Measurements from ENCODE around the gene ZIC1.

Gene ZIC1

DNA sequence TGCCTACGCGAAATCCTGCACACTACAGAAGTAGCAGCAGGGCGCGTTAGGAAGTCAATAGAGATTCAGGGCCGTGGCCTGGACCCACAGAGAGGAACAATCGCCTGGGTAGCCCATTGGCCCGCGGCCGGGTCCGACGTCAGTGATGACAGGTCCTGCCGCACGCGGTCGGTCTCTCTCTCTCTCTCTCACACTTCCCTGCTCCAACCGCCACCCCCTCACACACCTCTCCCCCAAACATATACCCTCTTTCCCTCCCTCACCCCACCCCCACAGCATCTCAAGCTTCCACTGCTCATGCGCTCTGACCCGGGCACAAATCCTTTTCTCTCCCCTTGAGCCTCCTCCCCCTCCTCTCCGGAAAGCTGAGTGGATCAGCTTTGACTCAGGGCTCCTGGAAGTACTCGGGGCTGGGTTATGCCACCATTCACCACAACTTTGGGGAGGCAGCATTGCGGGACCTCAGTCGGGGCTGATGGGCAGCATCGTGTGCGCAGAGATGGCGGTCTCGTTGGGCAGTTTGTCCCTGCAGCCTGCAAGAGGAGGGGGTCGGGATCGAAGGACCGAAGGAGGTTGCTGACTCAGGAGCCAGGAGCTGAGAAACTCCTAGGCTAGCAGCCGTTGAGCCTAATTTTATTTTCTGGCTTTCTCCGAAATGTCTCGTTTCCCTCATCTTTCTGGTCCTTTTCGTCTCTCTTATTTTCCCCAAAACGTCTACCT lies 11.8 kb upstream of the ZIC1 start:
- DNase-seq, result no peak

GRCh38 chr3:147397875-147398812 lies 11.0 kb upstream of the ZIC1 start:
- DNase-seq, result no peak

DNA sequence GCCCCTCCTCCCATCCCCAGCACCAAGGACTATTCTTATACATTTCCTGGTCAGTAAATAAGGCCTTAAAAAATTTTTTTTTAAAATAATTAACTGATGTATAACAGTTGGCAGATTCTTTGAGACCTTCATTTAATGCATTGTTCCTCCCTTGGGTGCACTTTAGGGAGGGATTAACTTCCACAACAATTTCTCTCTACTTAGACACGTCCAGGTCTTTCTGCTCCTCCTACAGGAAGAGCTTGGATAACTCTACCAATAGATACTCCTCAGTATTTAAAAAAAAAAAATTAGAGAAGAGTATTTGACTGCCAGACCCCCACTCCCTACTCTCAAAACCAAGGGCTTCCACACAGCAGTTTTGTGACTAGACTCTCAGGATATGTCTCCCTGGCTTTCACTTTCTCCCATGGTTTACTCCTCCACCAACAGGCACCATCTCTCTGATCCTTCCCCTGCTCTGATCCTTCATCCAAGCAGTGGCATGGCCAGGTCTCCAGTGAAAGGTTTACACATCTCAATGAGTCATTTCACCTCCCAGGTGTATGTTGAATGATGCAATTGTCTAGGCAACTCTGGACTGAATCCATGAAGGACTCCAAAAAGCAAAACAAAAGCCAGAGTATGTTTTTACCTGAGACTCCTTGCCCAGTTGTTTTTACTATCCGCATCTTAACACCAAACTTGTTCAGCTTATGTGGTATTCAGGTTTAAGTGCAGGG lies 10.2 kb upstream of the ZIC1 start:
- DNase-seq, result no peak

DNA sequence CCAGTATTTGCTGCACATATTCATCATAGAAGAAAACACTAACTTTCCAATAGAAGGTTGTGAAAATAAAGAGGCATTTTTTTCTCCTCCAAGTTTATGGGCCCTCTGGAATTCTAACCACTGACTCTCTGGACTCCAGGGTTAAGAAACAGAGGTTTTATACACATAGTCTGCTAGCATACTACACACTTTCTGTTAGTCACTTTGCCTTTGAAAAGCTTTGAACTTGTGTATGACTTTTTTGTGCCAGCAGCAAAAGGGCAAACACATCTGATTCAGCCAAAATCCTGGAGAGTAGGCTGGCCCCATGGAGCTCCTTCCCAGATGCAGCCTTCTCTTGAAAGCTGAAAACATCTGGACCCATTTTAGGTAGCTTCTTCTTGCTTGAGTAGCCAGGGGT lies 9.1 kb upstream of the ZIC1 start:
- DNase-seq, result no peak

DNA sequence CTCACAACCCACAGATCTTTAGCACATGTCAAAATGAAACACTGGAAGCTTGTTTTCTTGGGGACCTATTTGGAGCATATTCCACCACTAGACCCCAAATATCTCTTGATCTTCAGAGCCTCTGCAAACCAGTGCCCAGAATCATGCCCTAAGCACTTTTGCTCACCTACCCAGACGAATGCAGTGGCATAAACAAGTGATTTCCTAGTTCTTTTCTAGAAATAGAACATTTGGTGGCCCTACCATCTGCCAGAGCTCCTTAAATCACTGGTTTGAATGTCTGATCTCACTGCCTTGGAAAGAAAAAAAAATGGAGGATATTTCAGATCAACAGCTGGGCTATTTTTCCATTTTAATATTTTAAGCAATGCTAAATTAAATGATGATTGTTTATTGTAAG lies 8.2 kb upstream of the ZIC1 start:
- DNase-seq, result no peak

DNA sequence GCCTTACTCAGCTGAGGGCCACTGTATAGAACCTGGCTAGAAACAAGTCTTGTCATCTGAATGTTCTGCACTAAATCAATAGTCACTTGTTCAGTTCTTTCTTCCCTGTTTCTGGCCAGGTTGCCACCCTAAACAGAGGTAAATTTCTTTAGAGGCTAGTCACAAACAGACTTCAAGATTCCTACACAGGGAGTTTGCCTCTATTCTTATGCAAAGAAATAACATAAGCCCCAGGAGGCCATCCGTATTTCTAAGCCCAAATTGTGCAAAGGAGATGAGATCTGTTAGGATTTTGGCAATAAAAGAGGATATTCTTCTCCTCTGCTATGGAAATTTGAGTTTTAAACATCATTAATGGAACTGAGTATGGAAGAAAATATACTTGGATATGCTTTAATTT lies 7.7 kb upstream of the ZIC1 start:
- DNase-seq, result no peak

DNA sequence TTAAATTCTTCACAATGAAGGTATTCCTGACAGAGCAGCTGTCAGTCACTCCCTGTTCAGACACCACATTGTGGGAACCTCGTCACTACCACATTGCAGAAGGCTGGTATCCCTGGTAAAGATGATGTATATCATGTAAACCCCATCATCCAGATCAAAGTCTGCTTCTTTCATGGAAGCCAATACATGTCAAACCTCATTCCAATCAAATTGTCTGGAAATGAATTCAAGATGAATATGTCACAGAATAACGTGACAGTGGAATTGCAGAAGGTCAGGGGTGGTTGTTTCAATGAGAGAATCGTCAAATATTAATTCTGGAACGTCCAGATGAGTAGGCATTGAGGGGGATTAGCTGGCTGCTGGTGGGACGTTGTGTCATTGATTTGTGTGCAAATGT lies 7.0 kb upstream of the ZIC1 start:
- no peak for DNase-seq

DNA sequence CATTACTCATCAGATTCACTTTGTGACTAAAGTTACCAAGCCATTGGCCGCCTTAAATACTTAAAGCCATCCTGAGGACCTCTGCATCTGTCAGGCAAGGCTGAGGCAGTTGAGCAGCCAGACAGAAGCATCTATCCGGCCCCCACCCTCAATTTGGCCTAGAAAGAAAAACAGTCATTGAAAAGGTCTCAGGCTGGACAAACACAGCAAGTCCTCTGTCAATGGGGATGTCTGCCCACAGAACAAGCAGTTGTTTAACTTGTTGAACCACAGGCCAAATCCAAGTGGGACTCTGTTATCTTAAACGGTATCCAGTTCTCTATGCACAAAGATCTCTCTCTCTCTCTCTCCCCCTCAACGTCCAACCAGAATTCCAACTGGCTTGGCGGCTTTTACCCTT lies 5.7 kb upstream of the ZIC1 start:
- no peak for DNase-seq

DNA sequence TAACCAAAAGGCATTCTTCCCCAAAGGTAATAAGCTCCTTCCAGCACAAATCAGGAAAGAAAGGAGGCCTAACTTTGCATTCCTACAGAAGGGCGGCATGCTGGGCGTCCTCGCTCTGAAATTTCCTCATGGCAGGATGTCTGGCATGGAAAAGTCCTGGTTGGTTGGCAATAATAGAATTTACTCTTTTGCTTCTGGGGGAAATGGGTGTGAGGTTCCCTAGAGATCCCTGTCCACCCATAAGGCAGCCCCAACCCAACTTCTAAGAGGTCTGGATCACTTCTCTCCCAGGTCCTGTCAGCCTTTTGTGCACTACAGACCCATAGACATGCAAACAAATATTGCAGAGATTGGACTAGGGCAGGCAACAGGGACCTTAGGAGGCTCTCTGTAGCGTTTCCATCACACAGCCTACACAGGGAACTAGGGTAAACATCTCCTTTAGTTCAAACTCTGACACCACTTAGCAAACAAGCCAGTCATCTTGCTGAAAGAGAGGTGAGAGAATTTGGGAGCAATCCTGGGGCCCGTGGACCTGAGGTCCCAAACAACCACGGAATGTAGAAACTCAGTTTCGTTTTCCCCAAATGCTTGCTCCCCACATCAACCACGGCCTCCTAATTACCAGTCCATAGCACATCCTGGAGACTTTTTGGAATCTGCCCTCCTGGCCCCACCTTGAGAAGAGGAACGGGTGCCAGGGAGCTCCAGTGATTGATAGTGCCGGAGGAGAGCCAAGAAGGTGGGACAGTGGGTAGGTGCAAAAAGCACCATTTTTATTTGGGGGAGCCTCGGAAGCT lies 5.0 kb upstream of the ZIC1 start:
- no peak for DNase-seq

DNA sequence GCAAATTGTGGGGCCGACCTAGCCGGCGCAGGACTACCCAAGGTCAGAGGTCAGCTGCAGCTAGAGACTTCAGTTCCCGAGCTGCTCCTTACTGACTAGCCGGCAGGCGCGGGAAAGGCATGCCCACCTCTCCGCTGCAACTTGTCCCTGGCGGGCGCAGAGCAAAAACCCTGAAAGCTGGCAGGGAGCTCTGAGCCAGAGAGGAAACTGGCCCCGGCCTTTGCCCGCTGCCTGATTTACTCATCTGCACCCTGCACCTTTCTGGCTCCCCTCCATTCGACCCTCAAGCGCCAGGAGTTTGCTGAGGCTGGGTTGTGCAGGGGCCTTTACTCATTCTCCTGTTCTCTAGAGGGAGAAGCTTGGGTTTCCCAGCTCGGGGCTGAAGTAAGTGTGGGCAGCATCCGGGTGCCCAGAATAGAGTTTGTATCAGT lies 4.3 kb upstream of the ZIC1 start:
- no peak for DNase-seq

DNA sequence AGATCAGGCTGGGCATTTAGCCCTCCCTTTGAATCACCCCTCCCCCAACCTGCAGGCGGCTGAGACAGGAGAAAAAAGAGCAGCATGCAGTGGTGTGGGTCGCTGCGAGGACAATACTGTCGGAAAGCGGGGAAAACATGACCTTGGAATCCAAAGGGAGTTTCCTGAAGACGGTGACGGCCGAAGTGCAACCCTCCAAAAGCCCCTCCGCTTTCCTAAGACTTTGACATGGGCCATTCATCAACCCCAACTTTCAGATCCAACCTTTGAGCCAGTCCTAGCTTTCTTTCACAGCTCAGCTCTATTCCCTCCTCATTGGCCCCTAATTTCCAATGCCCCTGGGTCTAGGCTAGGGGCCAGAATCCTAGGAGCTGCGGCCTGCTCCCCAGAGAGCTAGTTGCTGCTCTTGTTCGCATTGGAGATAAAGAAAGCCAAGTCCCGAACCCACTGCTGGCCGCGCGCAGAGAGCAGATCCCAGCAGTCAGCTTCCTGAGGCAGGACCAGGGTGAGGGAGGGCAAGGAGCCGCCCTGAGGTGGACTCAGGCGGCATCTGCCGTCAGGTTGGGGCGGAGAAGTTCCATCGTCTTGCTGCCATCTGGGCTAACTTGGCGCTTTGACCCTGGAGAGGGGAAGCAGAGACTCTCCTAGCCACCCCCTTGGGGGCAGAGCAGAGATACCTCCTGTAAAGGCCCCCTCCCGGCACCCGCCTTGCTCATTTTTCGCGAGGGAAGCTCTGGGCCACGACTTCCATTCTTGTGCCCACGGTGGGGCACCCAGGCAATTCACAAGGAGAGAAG lies 3.7 kb upstream of the ZIC1 start:
- DNase-seq, result no peak

DNA sequence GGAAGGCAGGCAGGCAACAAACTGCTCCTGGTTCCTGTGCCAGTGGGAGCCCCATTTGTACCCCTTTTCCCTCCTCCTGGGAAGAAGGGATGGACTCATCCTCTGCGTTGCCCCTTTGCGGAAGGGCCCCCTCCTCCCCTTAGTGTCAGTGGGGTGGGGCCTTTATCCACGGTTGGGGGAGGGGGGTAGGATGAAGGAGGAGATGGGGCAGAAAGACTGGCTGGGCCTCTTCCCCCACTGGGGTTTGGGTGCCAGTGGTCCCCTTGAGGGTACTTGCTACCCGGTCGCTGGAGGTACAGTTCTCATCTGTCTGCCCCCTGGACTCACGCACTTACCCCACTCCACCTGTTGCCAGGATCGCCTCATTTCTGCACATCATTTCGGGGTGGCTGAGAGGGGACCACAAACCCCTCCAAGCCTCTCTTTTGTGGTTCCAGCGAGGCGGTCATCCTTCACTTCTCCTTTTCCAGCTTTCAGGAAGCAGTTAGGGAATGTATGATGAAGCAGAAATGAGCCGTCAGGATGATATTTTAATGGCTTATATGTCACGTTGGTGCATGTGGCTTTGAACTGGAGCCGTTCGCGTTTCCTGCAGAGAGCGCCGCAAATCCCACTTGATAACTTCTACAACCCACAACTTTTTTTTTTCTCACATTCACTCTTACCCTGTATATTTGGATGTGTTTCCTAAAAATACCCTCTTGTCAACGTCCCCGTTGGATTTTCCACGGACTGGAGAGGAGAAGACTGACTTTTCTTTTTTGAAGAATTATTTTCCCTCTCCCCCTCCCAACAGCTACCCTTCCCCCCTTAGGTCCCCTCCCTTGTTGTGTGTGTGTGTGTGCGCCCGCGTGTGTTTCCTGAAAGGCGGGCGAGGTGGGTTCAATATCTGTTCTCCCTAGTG lies 2.9 kb upstream of the ZIC1 start, which contains the start of gene ZIC4:
TSS of gene ZIC4 (minus strand) at position 516 of the 904 bp plus-strand sequence. CDS start 3,746 bp downstream, outside the sequence.
- DNase-seq, result no peak

DNA sequence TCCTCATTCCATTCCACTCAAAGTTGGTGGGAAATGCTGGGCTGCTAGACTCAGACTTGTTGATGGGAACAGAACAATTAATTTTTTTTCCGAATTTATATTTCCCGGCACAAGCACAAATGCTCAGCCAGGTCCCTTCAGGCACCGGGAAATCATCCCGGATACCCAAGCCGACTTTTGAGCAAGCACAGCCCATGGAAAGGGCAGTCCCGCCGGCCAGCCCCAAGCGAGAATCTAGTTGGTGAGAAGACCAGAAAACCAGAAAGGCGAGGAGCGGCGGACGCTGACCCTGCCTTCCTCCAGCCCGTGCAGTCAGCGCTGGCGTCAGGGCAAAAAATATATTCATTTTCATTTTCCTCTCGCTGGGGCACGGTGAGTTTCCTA lies 2.1 kb upstream of the ZIC1 start:
- DNase-seq, result no peak

DNA sequence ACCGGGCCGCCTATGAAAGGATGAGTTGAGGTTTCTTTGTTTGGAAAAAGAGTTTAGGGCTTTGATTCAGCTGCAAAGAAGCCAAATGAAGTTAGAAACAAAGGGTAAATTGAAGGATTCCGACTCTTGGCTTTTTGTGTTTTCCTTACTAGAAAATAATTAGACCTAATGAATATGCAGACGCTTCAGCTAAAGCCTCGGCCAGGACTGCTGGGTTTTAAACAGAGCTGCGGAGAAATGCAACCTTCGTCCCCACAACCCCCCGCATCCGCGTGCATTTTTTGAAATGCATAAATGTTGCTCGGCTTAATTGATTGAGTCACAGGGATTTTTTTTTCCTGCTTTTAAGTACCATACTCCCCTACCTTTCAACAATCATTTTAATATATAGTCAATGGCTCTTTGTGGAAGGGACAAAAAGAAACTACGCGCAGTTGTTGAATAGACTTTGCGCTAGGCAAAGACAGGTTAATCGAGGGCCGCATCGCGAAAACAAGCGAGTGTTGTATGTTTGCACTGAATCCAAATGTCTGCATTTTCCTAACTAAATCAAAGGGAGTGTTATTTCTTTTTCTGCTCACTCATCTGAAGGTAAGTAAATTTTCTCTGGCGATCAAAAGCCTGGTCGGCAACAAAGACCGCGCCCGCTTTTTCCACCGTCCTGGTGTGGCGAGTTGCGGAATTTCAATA lies 1.5 kb upstream of the ZIC1 start:
- DNase-seq, result no peak

GRCh38 chr3:147408188-147409100 lies 721 bp upstream of the ZIC1 start:
- no peak for DNase-seq

DNA sequence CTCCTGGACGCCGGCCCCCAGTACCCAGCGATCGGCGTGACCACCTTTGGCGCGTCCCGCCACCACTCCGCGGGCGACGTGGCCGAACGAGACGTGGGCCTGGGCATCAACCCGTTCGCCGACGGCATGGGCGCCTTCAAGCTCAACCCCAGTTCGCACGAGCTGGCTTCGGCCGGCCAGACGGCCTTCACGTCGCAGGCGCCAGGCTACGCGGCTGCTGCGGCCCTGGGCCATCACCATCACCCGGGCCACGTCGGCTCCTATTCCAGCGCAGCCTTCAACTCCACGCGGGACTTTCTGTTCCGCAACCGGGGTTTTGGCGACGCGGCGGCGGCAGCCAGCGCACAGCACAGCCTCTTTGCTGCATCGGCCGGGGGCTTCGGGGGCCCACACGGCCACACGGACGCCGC lies 956 bp downstream of the ZIC1 start:
- no peak for DNase-seq

DNA sequence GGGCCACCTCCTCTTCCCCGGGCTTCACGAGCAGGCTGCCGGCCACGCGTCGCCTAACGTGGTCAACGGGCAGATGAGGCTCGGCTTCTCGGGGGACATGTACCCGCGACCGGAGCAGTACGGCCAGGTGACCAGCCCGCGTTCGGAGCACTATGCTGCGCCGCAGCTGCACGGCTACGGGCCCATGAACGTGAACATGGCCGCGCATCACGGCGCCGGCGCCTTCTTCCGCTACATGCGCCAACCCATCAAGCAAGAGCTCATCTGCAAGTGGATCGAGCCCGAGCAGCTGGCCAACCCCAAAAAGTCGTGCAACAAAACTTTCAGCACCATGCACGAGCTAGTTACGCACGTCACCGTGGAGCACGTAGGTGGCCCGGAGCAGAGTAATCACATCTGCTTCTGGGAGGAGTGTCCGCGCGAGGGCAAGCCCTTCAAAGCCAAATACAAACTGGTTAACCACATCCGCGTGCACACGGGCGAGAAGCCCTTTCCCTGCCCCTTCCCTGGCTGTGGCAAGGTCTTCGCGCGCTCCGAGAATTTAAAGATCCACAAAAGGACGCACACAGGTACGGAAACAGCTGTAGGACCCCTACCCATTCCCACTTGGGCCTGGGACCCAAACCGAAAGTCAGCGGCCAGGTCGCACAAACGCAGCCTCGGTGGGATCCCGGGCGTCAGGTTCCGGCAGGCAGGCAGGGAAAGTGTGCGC lies 1.5 kb downstream of the ZIC1 start:
- no peak for DNase-seq

DNA sequence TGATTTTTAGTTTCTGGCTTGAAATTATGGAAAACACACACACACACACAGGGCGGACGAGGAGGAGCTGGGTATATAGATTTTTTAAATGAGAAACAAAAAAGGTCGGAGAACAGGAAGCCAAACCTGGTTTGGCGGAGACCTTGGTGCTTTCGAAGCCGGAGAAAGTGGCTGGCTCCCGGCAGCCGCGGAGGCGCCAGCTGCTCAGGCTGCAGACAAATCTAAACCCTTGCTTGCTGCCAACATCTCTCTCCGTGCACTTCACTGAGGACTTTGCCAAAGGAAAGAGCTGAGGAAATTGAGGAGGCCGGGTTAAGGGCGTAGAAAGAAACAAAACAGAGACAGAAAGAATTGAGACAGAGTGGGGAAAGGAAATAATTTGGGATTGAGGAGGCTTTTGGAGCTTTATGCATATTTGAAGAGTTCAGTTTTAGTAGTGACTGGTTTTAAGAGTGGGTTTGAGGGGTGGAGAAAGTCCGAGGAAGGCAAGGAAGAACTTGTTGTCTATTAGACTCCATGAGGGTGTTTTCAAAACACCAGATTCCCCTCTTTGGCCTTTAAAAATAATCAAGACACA lies 2.2 kb downstream of the ZIC1 start:
- DNase-seq, result no peak

Measured in stimulated activated CD4-positive, alpha-beta T cell treated with anti-CD3 and anti-CD28 coated beads, Interleukin-4, amount 100 ng/mL, for 4 hours (primary cell).